Measurements from ENCODE around the gene CPT1A.

GRCh38 chr11:68759991-68760390 lies 81.7 kb downstream of the CPT1A start:
- TF ChIP-seq CHD2 (IDR thresholded peaks at IDR 0.05; ENCODE audit: low read length, partially characterized antibody) (no peak), SIN3A (IDR thresholded peaks at IDR 0.05; ENCODE audit: borderline replicate concordance, low read depth, low read length) (no peak), CTCF (IDR thresholded peaks at IDR 0.05) (no peak), POLR2AphosphoS5 (IDR thresholded peaks at IDR 0.05; ENCODE audit: low read depth, low read length) (no peak), EP300 (IDR thresholded peaks at IDR 0.05; ENCODE audit: borderline replicate concordance in 1 of 2, low read depth in 1 of 2, low read length in 1 of 2) (no peak), MAX (IDR thresholded peaks at IDR 0.05; ENCODE audit: low read depth) (no peak), FOSL2 (IDR thresholded peaks at IDR 0.05; ENCODE audit: borderline replicate concordance, low read depth) (no peak)

Data from SK-N-SH (cell line).